Measurements from ENCODE around the gene MPP7.

MPP7 gene

GRCh38 chr10:28263136-28263857 is 39.6 kb downstream of the MPP7 start:
- DNase-seq: no peak

DNA sequence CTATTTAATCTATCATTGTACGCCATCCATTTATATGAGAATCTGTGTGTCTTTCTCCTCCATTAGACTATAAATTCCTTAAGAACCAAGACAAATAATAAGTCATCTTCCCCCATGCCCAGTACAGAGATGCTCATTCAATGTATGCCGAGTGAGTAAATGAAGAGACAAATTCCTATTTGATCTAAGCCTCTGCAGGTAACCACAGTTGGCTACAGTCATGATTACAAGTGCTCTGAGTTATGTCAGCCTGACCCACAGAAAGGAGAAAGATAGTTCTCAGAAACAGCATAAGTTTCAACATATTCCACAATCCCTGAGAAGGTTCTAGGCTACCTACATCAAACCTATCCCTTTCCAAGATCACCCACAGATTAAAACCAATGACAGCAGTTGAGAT is 46.1 kb downstream of the MPP7 start:
- DNase-seq: no peak

GRCh38 chr10:28254290-28254985 is 48.4 kb downstream of the MPP7 start:
- DNase-seq: no peak

- no peak for DNase-seq
These were observed 49.6 kb downstream of the MPP7 start for GRCh38 chr10:28253169-28253785.

All from activated CD8-positive, alpha-beta memory T cell treated with anti-CD3 and anti-CD28 coated beads for 24 hours (primary cell).